Lower lobe of right lung (tissue), 2 donors: ENCODE results near the gene LIN7A. TPM values are rescaled to one million over a fixed set of nuclear protein-coding genes. Genes with fewer than 3 reads are reported as not detected.

Experiments
- ATAC-seq, 2 donors: fragments of 200-7000 bp; cut with Tn5 transposase; one replicate each; pipeline ENCODE4 v1.9.1; 2020 to 2022; ENCODE audit warnings: mild to moderate bottlenecking in 2 of 2, moderate library complexity in 2 of 2
- DNase-seq: peaks from one replicate; pipeline ENCODE4 v3.0.0-alpha.2; 2020
- H3K27ac ChIP-seq: fragments of 200-600 bp; one replicate; pipeline ENCODE4 v1.8.0; 2022
- H3K27me3 ChIP-seq: fragments of 200-600 bp; one replicate; pipeline ENCODE4 v1.8.0; 2022; ENCODE audit warnings: low read depth
- H3K36me3 ChIP-seq: fragments of 200-600 bp; one replicate; pipeline ENCODE4 v1.8.0; 2022; ENCODE audit warnings: mild to moderate bottlenecking
- H3K4me1 ChIP-seq: fragments of 200-600 bp; one replicate; pipeline ENCODE4 v1.8.0; 2022
- H3K4me3 ChIP-seq: fragments of 200-600 bp; one replicate; pipeline ENCODE4 v1.8.0; 2022; ENCODE audit warnings: mild to moderate bottlenecking
- H3K9me3 ChIP-seq: fragments of 200-600 bp; one replicate; pipeline ENCODE4 v1.8.0; 2022
- intact Hi-C: fragments of 100-400 bp; cut with DNase I; formaldehyde crosslinking; loops from one replicate; pipeline ENCODE4 v1.11.0; 2022
- total RNA-seq: library from RNA; stranded (reverse); fragmentation: NEBNext Ultra II Directional; extraction: Animal tissue kit (Norgen Biotek cat#: 25700); gene quantifications from one replicate; pipeline ENCODE4 v1.2.1, GENCODE V29; 2021
- TF ChIP-seq, protein P1 (sequence below): fragments of 200-600 bp; IDR thresholded peaks from one replicate; pipeline ENCODE4 v1.8.0; 2022; ENCODE audit warnings: antibody characterized with exemption, mild to moderate bottlenecking
- donor health status: DM: no; HTN: yes; CAD: no; lungs with severe emphysema.

The LIN7A gene
- total RNA-seq, 1 donor from 2014 or later = 14.6 TPM

DNA sequence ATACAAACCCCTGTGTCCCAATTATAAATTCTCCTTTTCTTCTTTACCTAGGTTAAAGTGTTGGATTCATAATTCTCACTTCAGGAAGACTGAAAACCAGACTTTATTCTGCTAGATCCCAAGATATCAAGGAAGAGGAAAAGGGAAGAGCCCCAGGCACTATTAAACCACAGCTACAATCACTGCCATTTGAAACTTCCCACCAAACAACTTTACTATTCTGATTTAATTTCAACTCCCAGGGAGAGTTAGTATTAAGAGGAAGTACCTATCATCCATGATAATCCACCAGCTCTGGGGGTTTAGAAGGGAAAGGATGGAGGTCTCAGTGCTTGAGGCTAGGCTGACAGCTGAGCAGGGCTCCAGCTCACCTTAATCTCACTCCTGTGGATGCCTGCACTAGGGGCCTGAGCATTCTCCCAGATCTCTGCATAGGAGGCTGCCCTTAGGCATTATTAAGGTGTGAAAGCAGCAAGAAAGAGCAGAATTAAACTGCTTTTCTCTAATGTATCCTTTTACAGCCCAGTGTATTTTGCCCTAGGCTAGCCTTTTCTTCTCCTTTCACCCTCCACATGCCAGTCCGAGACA, 168.1 kb downstream of the LIN7A start:
- ATAC-seq = no peak
- Histone ChIP-seq H3K27ac (no peak overlapping the region), H3K4me3 (no peak overlapping the region), H3K27me3 (no peaks in the 10 kb centered on the region), H3K9me3 (no peaks in the 10 kb centered on the region), H3K4me1 (no peaks in the 10 kb centered on the region), H3K36me3 (no peaks in the 10 kb centered on the region)
- intact Hi-C loops = loop anchor here (10.0 kb wide), 1 partner anchor 355 kb away; no protein-coding TSS in a partner anchor
- no peak for DNase-seq
- TF ChIP-seq, protein P1, sequence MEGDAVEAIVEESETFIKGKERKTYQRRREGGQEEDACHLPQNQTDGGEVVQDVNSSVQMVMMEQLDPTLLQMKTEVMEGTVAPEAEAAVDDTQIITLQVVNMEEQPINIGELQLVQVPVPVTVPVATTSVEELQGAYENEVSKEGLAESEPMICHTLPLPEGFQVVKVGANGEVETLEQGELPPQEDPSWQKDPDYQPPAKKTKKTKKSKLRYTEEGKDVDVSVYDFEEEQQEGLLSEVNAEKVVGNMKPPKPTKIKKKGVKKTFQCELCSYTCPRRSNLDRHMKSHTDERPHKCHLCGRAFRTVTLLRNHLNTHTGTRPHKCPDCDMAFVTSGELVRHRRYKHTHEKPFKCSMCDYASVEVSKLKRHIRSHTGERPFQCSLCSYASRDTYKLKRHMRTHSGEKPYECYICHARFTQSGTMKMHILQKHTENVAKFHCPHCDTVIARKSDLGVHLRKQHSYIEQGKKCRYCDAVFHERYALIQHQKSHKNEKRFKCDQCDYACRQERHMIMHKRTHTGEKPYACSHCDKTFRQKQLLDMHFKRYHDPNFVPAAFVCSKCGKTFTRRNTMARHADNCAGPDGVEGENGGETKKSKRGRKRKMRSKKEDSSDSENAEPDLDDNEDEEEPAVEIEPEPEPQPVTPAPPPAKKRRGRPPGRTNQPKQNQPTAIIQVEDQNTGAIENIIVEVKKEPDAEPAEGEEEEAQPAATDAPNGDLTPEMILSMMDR = no peak

GRCh38 chr12:80766897-80767296, 170.8 kb downstream of the LIN7A start:
- no peak overlapping the region for H3K27ac ChIP-seq
- intact Hi-C loops = loop anchor here (10.0 kb wide), 1 partner anchor 352 kb away; no protein-coding TSS in a partner anchor
- no peak for DNase-seq
- TF ChIP-seq, protein P1 = no peak
- no peaks in the 10 kb centered on the region for H3K27me3 ChIP-seq
- H3K36me3 ChIP-seq = no peaks in the 10 kb centered on the region
- no peak overlapping the region for H3K4me3 ChIP-seq
- H3K9me3 ChIP-seq = no peaks in the 10 kb centered on the region
- H3K4me1 ChIP-seq = no peaks in the 10 kb centered on the region
- ATAC-seq = no peak

- DNase-seq (no peak), ATAC-seq (no peak)
- H3K27ac ChIP-seq = no peak overlapping the region
- H3K27me3 ChIP-seq = no peaks in the 10 kb centered on the region
- H3K4me3 ChIP-seq = no peak overlapping the region
- H3K9me3 ChIP-seq = no peaks in the 10 kb centered on the region
- TF ChIP-seq, protein P1 = no peak
- intact Hi-C loops = loop anchor here (10.0 kb wide), 1 partner anchor 351 kb away; no protein-coding TSS in a partner anchor
- H3K4me1 ChIP-seq = no peaks in the 10 kb centered on the region
- no peaks in the 10 kb centered on the region for H3K36me3 ChIP-seq
These were observed 171.5 kb downstream of the LIN7A start for GRCh38 chr12:80766210-80766609.

- intact Hi-C loops = loop anchor here (10.0 kb wide), 1 partner anchor 349 kb away; no protein-coding TSS in a partner anchor
- Histone ChIP-seq H3K4me3 (no peak overlapping the region), H3K4me1 (no peaks in the 10 kb centered on the region), H3K36me3 (no peaks in the 10 kb centered on the region), H3K9me3 (no peaks in the 10 kb centered on the region), H3K27me3 (no peaks in the 10 kb centered on the region), H3K27ac (no peak overlapping the region)
- DNase-seq (no peak), ATAC-seq (no peak)
- TF ChIP-seq, protein P1 = peak; percentile 59
These were observed 173.9 kb downstream of the LIN7A start for GRCh38 chr12:80763874-80764273.

DNA sequence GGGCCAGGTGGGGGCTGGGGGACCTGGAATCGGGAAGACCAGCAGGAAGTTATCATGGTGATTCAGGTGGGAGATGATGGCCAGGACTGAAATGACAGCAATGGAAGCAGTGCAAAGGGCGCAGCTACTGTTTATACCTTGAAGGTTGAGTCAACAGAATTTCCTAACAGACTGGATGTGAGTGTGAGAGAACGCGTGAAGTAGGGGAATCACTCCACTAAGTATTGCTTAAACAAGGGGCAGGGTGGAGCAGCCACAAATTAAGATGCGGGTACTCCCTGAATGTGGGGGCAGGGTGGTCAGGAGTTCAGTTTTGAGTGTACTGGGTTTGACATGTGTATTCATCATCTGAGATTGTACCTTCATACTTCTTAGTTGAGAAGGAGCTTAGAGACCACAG, 175.9 kb downstream of the LIN7A start:
- no peaks in the 10 kb centered on the region for H3K9me3 ChIP-seq
- TF ChIP-seq, protein P1 = no peak
- no peaks in the 10 kb centered on the region for H3K27me3 ChIP-seq
- intact Hi-C loops = loop anchor here (10.0 kb wide), 1 partner anchor 347 kb away; no protein-coding TSS in a partner anchor
- no peaks in the 10 kb centered on the region for H3K4me1 ChIP-seq
- H3K36me3 ChIP-seq = no peaks in the 10 kb centered on the region
- H3K4me3 ChIP-seq = no peak overlapping the region
- no peak overlapping the region for H3K27ac ChIP-seq
- no peak for ATAC-seq
- DNase-seq = no peak
